ENCODE data around the gene PDE8A. TPM values are rescaled to one million over a fixed set of nuclear protein-coding genes. Genes with fewer than 3 reads are reported as not detected.
A peak's percentile ranks its signal among the peaks of the same experiment; 100 is the strongest.

Gene PDE8A
- total RNA-seq, 6 experiments from 2014 or later = 32.7 to 40.5 (median 37.4) TPM

GRCh38 chr15:84961707-84962106 lies 19.9 kb upstream of the PDE8A start:
- WGBS (ENCODE audit: insufficient coverage, low coverage, low lambda C conversion rate, missing lambda C conversion rate) = 81% methylated on average over 2 of the region's 3 CpGs

DNA sequence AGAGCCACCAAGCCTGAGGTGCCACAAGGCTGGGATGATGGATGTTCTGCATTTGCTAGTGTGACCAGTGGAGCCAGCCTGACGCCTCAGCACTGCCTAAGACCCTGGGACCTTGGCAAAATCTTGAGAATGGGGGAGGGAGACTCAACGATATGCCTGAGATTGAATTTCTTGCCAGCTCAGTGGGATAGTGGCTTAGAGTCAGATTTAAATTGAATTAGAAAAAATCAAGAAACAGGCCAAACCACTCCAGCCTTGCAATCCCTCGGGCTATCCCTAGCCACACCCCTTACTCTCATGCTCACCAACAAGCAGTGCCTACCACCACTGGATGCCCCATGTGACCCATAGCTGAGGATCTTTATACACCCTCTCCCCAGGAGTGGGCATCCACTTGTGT lies 18.7 kb upstream of the PDE8A start:
- Histone ChIP-seq H3K9me3 (no peaks in the 10 kb centered on the region), H3K27me3 (no peaks in the 10 kb centered on the region), H3K4me1 (no peaks in the 10 kb centered on the region), H3K4me3 (no peak overlapping the region), H3K36me3 (no peaks in the 10 kb centered on the region), H3K27ac (no peak overlapping the region)
- intact Hi-C loops (cut with DNase I) = loop anchor here in 1 of 2 donors (10.0 kb wide), 1 partner anchor 82 kb away; no protein-coding TSS in a partner anchor
- DNase-seq = no peak
- 80% methylated on average over 1 of the region's 3 CpGs for WGBS (ENCODE audit: insufficient coverage, low coverage, low lambda C conversion rate, missing lambda C conversion rate)
- TF ChIP-seq POLR2A (IDR thresholded peaks at IDR 0.05) (no peak), CTCF (IDR thresholded peaks at IDR 0.05) (no peak)
- ATAC-seq = peak in 1 of 4 donors; percentile 10

More at GRCh38 chr15:84961707-84962106, 19.9 kb upstream of the PDE8A start:
- no peaks in the 10 kb centered on the region for H3K9me3 ChIP-seq
- ATAC-seq = no peak
- no peak for DNase-seq
- no peaks in the 10 kb centered on the region for H3K27me3 ChIP-seq
- no peak overlapping the region for H3K27ac ChIP-seq
- intact Hi-C loops (cut with DNase I) = loop anchor here in 1 of 2 donors (10.0 kb wide), 1 partner anchor 83 kb away; no protein-coding TSS in a partner anchor
- no peak for TF ChIP-seq POLR2A (IDR thresholded peaks at IDR 0.05)
- TF ChIP-seq CTCF (IDR thresholded peaks at IDR 0.05) = no peak
- no peaks in the 10 kb centered on the region for H3K36me3 ChIP-seq
- H3K4me3 ChIP-seq = no peak overlapping the region
- no peaks in the 10 kb centered on the region for H3K4me1 ChIP-seq

- ATAC-seq (no peak), DNase-seq (no peak)
- no peak overlapping the region for H3K4me3 ChIP-seq
- no peaks in the 10 kb centered on the region for H3K9me3 ChIP-seq
- H3K27ac ChIP-seq = no peak overlapping the region
- TF ChIP-seq POLR2A (IDR thresholded peaks at IDR 0.05) = no peak
- TF ChIP-seq CTCF (IDR thresholded peaks at IDR 0.05) = no peak
- H3K27me3 ChIP-seq = no peaks in the 10 kb centered on the region
- WGBS (ENCODE audit: insufficient coverage, low coverage, low lambda C conversion rate, missing lambda C conversion rate) = 39% methylated on average over 2 of the region's 3 CpGs
- H3K4me1 ChIP-seq = no peaks in the 10 kb centered on the region
- intact Hi-C loops (cut with DNase I) = loop anchor here in 1 of 2 donors (10.0 kb wide), 1 partner anchor 77 kb away; no protein-coding TSS in a partner anchor
- H3K36me3 ChIP-seq = no peaks in the 10 kb centered on the region
Observed at GRCh38 chr15:84967380-84967779, 14.3 kb upstream of the PDE8A start.

GRCh38 chr15:84968301-84968700 lies 13.4 kb upstream of the PDE8A start:
- DNase-seq = no peak
- Histone ChIP-seq H3K27me3 (no peaks in the 10 kb centered on the region), H3K36me3 (no peaks in the 10 kb centered on the region), H3K27ac (no peak overlapping the region), H3K9me3 (no peaks in the 10 kb centered on the region), H3K4me3 (no peak overlapping the region), H3K4me1 (no peaks in the 10 kb centered on the region)
- no CpG with 5 or more reads among the region's 3 CpGs for whole genome bisulfite sequencing (ENCODE audit: insufficient coverage, low coverage, low lambda C conversion rate, missing lambda C conversion rate)
- TF ChIP-seq POLR2A (IDR thresholded peaks at IDR 0.05) (no peak), CTCF (IDR thresholded peaks at IDR 0.05) (no peak)
- no peak for ATAC-seq
- intact Hi-C loops (cut with DNase I) = loop anchor here in 1 of 2 donors (10.0 kb wide), 1 partner anchor 76 kb away; no protein-coding TSS in a partner anchor

Measured in right lobe of liver (tissue), 6 donors.